ENCODE results near the gene GTPBP1.

DNA sequence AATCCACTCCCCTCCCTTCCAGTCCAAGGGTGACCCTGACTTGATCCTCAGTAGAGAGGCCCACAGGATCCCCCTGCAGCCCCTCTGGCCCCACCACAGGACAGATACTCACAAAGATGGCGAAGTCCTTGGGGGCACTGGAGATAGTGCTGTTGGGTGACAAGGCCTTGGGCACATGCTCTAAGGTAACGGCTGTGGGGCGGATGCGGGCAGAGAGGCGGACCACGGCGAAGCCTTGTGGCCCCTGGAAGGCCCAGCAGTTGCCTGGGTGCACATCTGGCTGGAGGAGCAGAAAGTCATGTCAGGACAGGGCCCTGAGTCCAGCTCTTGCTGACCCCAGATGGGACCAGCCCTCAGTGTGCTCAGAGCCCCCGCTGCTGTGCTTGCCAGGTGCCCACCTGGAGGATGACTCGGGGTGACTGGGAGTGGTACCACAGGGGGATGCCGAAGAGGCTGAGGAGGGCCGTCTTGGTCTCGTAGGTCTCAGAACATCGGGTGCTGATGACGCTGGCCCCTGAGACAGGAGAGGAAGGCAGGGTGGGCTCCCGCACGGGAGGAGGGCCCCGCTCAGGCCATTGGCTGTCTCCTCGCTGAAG lies 32.8 kb downstream of the GTPBP1 start:
- TF ChIP-seq GATA2 (IDR thresholded peaks at IDR 0.05; ENCODE audit: low read depth, low read length), result no peak
- no peak for TF ChIP-seq GATA3 (IDR thresholded peaks at IDR 0.05; ENCODE audit: low read depth, low read length)
